HEK293T (cell line): ENCODE data around the gene UBTD1.

Experiments used
- CTCF ChIA-PET: fragments of 350-600 bp; formaldehyde crosslinking; extraction: SDS; loops from one replicate; lab custom pipeline; 2021; ENCODE audit warnings: antibody characterized with exemption, inconsistent platforms; lab: Yijun Ruan, JAX
- POLR2A ChIA-PET: fragments of 350-600 bp; formaldehyde crosslinking; extraction: SDS; loops from one replicate; lab custom pipeline; 2020; ENCODE audit warnings: antibody characterized with exemption, inconsistent platforms; lab: Yijun Ruan, JAX
- DNase-seq: peaks from one replicate; pipeline ENCODE4 v3.0.0; 2012; ENCODE audit warnings: mixed read lengths; ENCODE audit errors: extremely low spot score
- ARNT ChIP-seq: fragments of 450-650 bp; IDR thresholded peaks from 2 replicates; pipeline ENCODE4 v1.6.1; 2017; ENCODE audit warnings: mild to moderate bottlenecking
- BHLHE40 ChIP-seq: fragments of 450-650 bp; IDR thresholded peaks from 2 replicates; pipeline ENCODE4 v1.6.1; 2016; ENCODE audit warnings: mild to moderate bottlenecking, moderate library complexity, borderline replicate concordance
- CTBP1 ChIP-seq: fragments of 450-650 bp; IDR thresholded peaks from 2 replicates; pipeline ENCODE4 v1.6.1; 2016; ENCODE audit warnings: borderline replicate concordance
- ELF4 ChIP-seq: fragments of 450-650 bp; IDR thresholded peaks from 2 replicates; pipeline ENCODE4 v1.6.1; 2017; ENCODE audit warnings: antibody characterized with exemption
- FOXA1 ChIP-seq: fragments of 450-650 bp; IDR thresholded peaks from 2 replicates; pipeline ENCODE4 v1.6.1; 2016; ENCODE audit warnings: mild to moderate bottlenecking
- FOXK2 ChIP-seq: fragments of 450-650 bp; IDR thresholded peaks from 2 replicates; pipeline ENCODE4 v1.6.1; 2016; ENCODE audit warnings: mild to moderate bottlenecking
- FOXM1 ChIP-seq: fragments of 450-650 bp; IDR thresholded peaks from 2 replicates; pipeline ENCODE4 v1.6.1; 2017; ENCODE audit warnings: mild to moderate bottlenecking, borderline replicate concordance
- HDGF ChIP-seq: fragments of 450-650 bp; IDR thresholded peaks from 2 replicates; pipeline ENCODE4 v1.6.1; 2017; ENCODE audit warnings: antibody characterized with exemption, borderline replicate concordance
- L3MBTL2 ChIP-seq: fragments of 450-650 bp; conservative IDR thresholded peaks from 2 replicates; pipeline ENCODE4 v1.6.1; 2016; ENCODE audit warnings: mild to moderate bottlenecking
- LEF1 ChIP-seq: fragments of 450-650 bp; IDR thresholded peaks from 2 replicates; pipeline ENCODE4 v1.6.1; 2017; ENCODE audit warnings: mild to moderate bottlenecking, borderline replicate concordance
- NFRKB ChIP-seq: fragments of 450-650 bp; IDR thresholded peaks from 2 replicates; pipeline ENCODE4 v1.6.1; 2016; ENCODE audit warnings: mild to moderate bottlenecking, moderate library complexity
- SP1 ChIP-seq: fragments of 450-650 bp; IDR thresholded peaks from 2 replicates; pipeline ENCODE4 v1.6.1; 2017
- SUZ12 ChIP-seq: fragments of 450-650 bp; IDR thresholded peaks from 2 replicates; pipeline ENCODE4 v1.6.1; 2016; ENCODE audit warnings: mild to moderate bottlenecking
- TARDBP ChIP-seq: fragments of 450-650 bp; IDR thresholded peaks from 2 replicates; pipeline ENCODE4 v1.6.1; 2016
- ZNF384 ChIP-seq: fragments of 450-650 bp; IDR thresholded peaks from 2 replicates; pipeline ENCODE4 v1.6.1; 2016
- TF ChIP-seq, protein P1 (sequence below): fragments of 450-650 bp; IDR thresholded peaks from 2 replicates; pipeline ENCODE4 v1.6.1; 2016

The UBTD1 gene

GRCh38 chr10:97590082-97590747, 91.5 kb downstream of the UBTD1 start:
- ChIA-PET POLR2A (interaction anchor here (1.3 kb wide), 1 partner anchor 9 kb away, joined by 4 read pairs; no protein-coding TSS in a partner anchor), CTCF (interaction anchor here (1.6 kb wide), 1 partner anchor 14 kb away, joined by 3 read pairs; no protein-coding TSS in a partner anchor)
- TF ChIP-seq NFRKB, result no peak
- no peak for TF ChIP-seq BHLHE40
- no peak for TF ChIP-seq SUZ12
- TF ChIP-seq TARDBP, result no peak
- no peak for TF ChIP-seq ELF4
- TF ChIP-seq CTBP1, result no peak
- TF ChIP-seq LEF1, result no peak
- TF ChIP-seq ARNT, result no peak
- no peak for TF ChIP-seq SP1
- TF ChIP-seq FOXA1, result no peak
- TF ChIP-seq FOXM1, result no peak
- no peak for TF ChIP-seq HDGF
- DNase-seq, result no peak

DNA sequence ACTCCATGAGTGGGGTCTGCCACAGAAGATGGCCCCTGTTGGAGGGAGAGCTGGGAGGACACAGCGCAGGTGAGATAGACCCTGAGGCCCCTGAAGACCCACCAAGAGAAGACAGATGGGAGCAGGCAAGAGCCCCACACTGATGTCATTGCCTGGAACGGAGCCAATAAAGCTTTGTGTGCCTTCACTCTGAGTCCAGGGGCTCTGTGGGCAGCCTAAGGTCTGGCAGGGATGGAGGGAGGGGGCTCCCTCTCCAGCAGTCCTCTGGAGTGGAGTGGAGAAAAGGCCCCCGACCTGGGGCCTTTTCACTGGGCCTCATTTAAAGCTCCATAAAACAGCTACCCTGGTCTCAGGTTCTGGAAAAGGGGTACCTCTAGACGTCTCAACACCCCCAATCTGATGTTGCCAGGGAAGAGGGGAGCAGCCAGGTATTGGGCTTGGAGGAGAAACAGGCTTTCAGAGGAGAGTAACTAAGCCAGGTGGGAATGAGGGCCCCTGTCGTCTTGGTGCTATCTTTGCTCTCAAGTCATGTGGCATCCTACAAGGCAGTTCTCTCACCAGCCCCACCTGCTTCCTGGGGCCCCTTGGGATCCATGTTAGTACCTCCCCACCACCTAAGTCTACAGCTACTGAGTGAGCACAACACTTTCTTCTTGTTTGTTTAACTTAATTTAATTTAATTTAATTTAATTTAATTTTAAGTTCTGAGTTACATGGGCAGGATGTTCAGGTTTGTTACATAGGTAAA, 92.2 kb downstream of the UBTD1 start:
- no peak for TF ChIP-seq FOXK2
- TF ChIP-seq ZNF384, result no peak
- no peak for TF ChIP-seq NFRKB
- TF ChIP-seq ARNT, result no peak
- no peak for TF ChIP-seq CTBP1
- TF ChIP-seq L3MBTL2, result no peak
- TF ChIP-seq ELF4, result no peak
- TF ChIP-seq FOXA1, result no peak
- TF ChIP-seq HDGF, result no peak
- TF ChIP-seq LEF1, result no peak
- TF ChIP-seq FOXM1, result no peak
- ChIA-PET POLR2A (interaction anchor here (1.3 kb wide), 1 partner anchor 9 kb away, joined by 4 read pairs; no protein-coding TSS in a partner anchor), CTCF (interaction anchor here (1.6 kb wide), 1 partner anchor 14 kb away, joined by 3 read pairs; no protein-coding TSS in a partner anchor)
- DNase-seq, result no peak

GRCh38 chr10:97593421-97593820, 94.7 kb downstream of the UBTD1 start:
- TF ChIP-seq, protein P1, sequence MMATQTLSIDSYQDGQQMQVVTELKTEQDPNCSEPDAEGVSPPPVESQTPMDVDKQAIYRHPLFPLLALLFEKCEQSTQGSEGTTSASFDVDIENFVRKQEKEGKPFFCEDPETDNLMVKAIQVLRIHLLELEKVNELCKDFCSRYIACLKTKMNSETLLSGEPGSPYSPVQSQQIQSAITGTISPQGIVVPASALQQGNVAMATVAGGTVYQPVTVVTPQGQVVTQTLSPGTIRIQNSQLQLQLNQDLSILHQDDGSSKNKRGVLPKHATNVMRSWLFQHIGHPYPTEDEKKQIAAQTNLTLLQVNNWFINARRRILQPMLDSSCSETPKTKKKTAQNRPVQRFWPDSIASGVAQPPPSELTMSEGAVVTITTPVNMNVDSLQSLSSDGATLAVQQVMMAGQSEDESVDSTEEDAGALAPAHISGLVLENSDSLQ, result no peak
- no peak for TF ChIP-seq L3MBTL2
- no peak for TF ChIP-seq ZNF384
- no peak for TF ChIP-seq SUZ12
- no peak for TF ChIP-seq FOXM1
- no peak for TF ChIP-seq ARNT
- no peak for TF ChIP-seq ELF4
- no peak for TF ChIP-seq FOXK2
- TF ChIP-seq NFRKB, result no peak
- TF ChIP-seq CTBP1, result no peak
- no peak for TF ChIP-seq TARDBP
- no peak for TF ChIP-seq BHLHE40
- TF ChIP-seq LEF1, result no peak
- TF ChIP-seq SP1, result no peak
- no peak for TF ChIP-seq HDGF
- POLR2A ChIA-PET, result no interaction called here
- no peak for DNase-seq
- CTCF ChIA-PET, result interaction anchor here (0.5 kb wide), 1 partner anchor 41 kb away, joined by 3 read pairs; no protein-coding TSS in a partner anchor

- ChIA-PET CTCF (interaction anchor here (0.7 to 1.2 kb wide), 2 partner anchors 24 to 62 kb away, joined by 3 to 4 read pairs; no protein-coding TSS in a partner anchor), POLR2A (interaction anchor here (1.3 kb wide), 1 partner anchor 12 kb away, joined by 3 read pairs; the partner anchor contains the start of gene HOGA1)
- TF ChIP-seq LEF1, result no peak
- TF ChIP-seq BHLHE40, result no peak
- no peak for TF ChIP-seq SUZ12
- no peak for TF ChIP-seq ZNF384
- no peak for TF ChIP-seq TARDBP
- TF ChIP-seq FOXA1, result no peak
- no peak for TF ChIP-seq NFRKB
- TF ChIP-seq FOXM1, result no peak
- TF ChIP-seq HDGF, result no peak
- no peak for TF ChIP-seq ELF4
- TF ChIP-seq ARNT, result no peak
- no peak for TF ChIP-seq SP1
- no peak for TF ChIP-seq FOXK2
- TF ChIP-seq, protein P1, result no peak
- TF ChIP-seq L3MBTL2, result no peak
- TF ChIP-seq CTBP1, result no peak
- no peak for DNase-seq
These were observed 97.7 kb downstream of the UBTD1 start for GRCh38 chr10:97596101-97597082.

DNA sequence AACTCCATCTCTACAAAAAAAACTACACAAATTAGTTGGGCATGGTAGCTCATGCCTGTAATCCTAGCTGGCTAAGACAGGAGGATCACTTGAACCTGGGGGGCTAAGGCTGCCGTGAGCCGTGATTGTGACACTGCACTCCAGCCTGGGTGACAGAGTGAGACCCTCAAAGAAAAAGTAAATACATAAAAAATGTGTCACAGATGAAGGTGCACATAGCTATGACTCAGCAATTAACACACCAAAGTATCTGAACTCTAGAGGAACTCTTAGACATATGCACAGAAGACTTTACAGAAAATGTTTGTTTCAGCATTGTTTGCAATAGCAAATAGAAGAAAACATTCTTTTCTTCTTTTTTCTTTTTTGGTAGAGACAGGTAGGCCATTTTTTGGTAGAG, 99.1 kb downstream of the UBTD1 start:
- TF ChIP-seq BHLHE40, result no peak
- no peak for TF ChIP-seq FOXK2
- TF ChIP-seq L3MBTL2, result no peak
- POLR2A ChIA-PET, result no interaction called here
- DNase-seq, result no peak
- CTCF ChIA-PET, result no interaction called here
